Uterus (tissue), 2 donors: ENCODE measurements around the gene VTCN1.

Experiments used
- POLR2A ChIP-seq, 2 donors: fragments of 450-650 bp; IDR thresholded peaks; one replicate each; pipeline ENCODE4 v1.6.1; 2016; ENCODE audit warnings: antibody characterized with exemption in 2 of 2, mild to moderate bottlenecking in 1 of 2, moderate library complexity in 1 of 2
- TF ChIP-seq, protein P1 (sequence below), 4 experiments: fragments of 200-600 bp in 2 of 4; fragments of 450-650 bp in 2 of 4; sonication (generic) in 2 of 4; IDR thresholded peaks; one replicate each; pipeline ENCODE4 v1.5.1; 2016 to 2019; ENCODE audit warnings: antibody characterized with exemption in 4 of 4, mild to moderate bottlenecking in 2 of 4, moderate library complexity in 1 of 4

DNA sequence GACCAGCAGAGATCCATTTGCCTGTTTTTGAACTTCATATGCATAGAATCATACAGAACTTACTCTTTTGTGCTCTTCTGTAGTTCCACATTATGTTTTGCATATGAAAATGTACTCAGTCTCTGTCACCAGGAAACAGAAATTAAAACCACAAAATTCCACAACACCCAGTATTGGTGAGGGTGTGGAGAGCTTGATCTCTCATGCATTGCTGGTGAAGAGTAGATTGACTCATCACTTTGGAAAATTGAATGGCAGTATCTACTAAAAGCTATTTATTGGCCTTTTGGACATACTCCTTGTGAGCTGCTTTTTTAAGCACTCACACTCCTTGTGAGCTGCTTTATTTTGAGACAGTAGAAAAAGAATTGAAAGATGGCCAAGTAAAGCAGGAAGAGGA, 43.3 kb downstream of the VTCN1 start:
- TF ChIP-seq, protein P1, sequence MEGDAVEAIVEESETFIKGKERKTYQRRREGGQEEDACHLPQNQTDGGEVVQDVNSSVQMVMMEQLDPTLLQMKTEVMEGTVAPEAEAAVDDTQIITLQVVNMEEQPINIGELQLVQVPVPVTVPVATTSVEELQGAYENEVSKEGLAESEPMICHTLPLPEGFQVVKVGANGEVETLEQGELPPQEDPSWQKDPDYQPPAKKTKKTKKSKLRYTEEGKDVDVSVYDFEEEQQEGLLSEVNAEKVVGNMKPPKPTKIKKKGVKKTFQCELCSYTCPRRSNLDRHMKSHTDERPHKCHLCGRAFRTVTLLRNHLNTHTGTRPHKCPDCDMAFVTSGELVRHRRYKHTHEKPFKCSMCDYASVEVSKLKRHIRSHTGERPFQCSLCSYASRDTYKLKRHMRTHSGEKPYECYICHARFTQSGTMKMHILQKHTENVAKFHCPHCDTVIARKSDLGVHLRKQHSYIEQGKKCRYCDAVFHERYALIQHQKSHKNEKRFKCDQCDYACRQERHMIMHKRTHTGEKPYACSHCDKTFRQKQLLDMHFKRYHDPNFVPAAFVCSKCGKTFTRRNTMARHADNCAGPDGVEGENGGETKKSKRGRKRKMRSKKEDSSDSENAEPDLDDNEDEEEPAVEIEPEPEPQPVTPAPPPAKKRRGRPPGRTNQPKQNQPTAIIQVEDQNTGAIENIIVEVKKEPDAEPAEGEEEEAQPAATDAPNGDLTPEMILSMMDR (IDR thresholded peaks at IDR 0.05) = no peak
- TF ChIP-seq POLR2A (IDR thresholded peaks at IDR 0.05) = no peak
